ENCODE measurements around the gene TTC12. TPM values are rescaled to one million over a fixed set of nuclear protein-coding genes. Genes with fewer than 3 reads are reported as not detected.

Gene TTC12
- total RNA-seq, 1 donor from 2014 or later: 20.4 TPM

- no peak for TF ChIP-seq POLR2A (IDR thresholded peaks at IDR 0.05)
- TF ChIP-seq, protein P1, sequence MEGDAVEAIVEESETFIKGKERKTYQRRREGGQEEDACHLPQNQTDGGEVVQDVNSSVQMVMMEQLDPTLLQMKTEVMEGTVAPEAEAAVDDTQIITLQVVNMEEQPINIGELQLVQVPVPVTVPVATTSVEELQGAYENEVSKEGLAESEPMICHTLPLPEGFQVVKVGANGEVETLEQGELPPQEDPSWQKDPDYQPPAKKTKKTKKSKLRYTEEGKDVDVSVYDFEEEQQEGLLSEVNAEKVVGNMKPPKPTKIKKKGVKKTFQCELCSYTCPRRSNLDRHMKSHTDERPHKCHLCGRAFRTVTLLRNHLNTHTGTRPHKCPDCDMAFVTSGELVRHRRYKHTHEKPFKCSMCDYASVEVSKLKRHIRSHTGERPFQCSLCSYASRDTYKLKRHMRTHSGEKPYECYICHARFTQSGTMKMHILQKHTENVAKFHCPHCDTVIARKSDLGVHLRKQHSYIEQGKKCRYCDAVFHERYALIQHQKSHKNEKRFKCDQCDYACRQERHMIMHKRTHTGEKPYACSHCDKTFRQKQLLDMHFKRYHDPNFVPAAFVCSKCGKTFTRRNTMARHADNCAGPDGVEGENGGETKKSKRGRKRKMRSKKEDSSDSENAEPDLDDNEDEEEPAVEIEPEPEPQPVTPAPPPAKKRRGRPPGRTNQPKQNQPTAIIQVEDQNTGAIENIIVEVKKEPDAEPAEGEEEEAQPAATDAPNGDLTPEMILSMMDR (IDR thresholded peaks at IDR 0.05): no peak
- no peak for TF ChIP-seq POLR2AphosphoS5 (IDR thresholded peaks at IDR 0.05; ENCODE audit: insufficient read depth in 1 of 2, low read depth in 1 of 2)
- no peaks in the 10 kb centered on the region for H3K27me3 ChIP-seq
- peaks cover 0 to 56% of the 10 kb centered on the region in 2 donors for H3K36me3 ChIP-seq
- H3K4me3 ChIP-seq: no peak overlapping the region
- H3K4me1 ChIP-seq: no peaks in the 10 kb centered on the region
- intact Hi-C loops (cut with DNase I): no loop called here
- no peaks in the 10 kb centered on the region for H3K9me3 ChIP-seq
- peak in 1 of 2 donors; percentile 42 for DNase-seq (ENCODE audit: extremely low spot score in 2 of 2)
- no peak overlapping the region for H3K27ac ChIP-seq
Observed at GRCh38 chr11:113363996-113364641, 49.7 kb downstream of the TTC12 start.

- TF ChIP-seq POLR2A (IDR thresholded peaks at IDR 0.05) (no peak), POLR2AphosphoS5 (IDR thresholded peaks at IDR 0.05; ENCODE audit: insufficient read depth in 1 of 2, low read depth in 1 of 2) (no peak)
- TF ChIP-seq, protein P1 (IDR thresholded peaks at IDR 0.05): no peak
- H3K4me1 ChIP-seq: no peaks in the 10 kb centered on the region
- H3K36me3 ChIP-seq: peaks cover 0 to 39% of the 10 kb centered on the region in 2 donors
- H3K27me3 ChIP-seq: no peaks in the 10 kb centered on the region
- intact Hi-C loops (cut with DNase I): no loop called here
- H3K9me3 ChIP-seq: no peaks in the 10 kb centered on the region
- H3K27ac ChIP-seq: no peak overlapping the region
- no peak overlapping the region for H3K4me3 ChIP-seq
- DNase-seq (ENCODE audit: extremely low spot score in 2 of 2): peak in 1 of 2 donors; percentile 60
Observed at GRCh38 chr11:113365895-113366294, 51.5 kb downstream of the TTC12 start.

- TF ChIP-seq POLR2AphosphoS5 (IDR thresholded peaks at IDR 0.05; ENCODE audit: insufficient read depth in 1 of 2, low read depth in 1 of 2) (no peak), POLR2A (IDR thresholded peaks at IDR 0.05) (no peak)
- TF ChIP-seq, protein P1 (IDR thresholded peaks at IDR 0.05): no peak
- no peaks in the 10 kb centered on the region for H3K27me3 ChIP-seq
- H3K9me3 ChIP-seq: no peaks in the 10 kb centered on the region
- H3K36me3 ChIP-seq: peaks cover 0 to 15% of the 10 kb centered on the region in 2 donors
- no peak overlapping the region for H3K27ac ChIP-seq
- H3K4me1 ChIP-seq: no peaks in the 10 kb centered on the region
- intact Hi-C loops (cut with DNase I): no loop called here
- H3K4me3 ChIP-seq: no peak overlapping the region
- no peak for DNase-seq (ENCODE audit: extremely low spot score in 2 of 2)
Observed at GRCh38 chr11:113369411-113369810, 55.0 kb downstream of the TTC12 start.

GRCh38 chr11:113370634-113371033 is 56.3 kb downstream of the TTC12 start:
- H3K27ac ChIP-seq: no peak overlapping the region
- TF ChIP-seq, protein P1 (IDR thresholded peaks at IDR 0.05): no peak
- no peak for DNase-seq (ENCODE audit: extremely low spot score in 2 of 2)
- H3K27me3 ChIP-seq: no peaks in the 10 kb centered on the region
- no peak overlapping the region for H3K4me3 ChIP-seq
- peaks cover 0 to 4% of the 10 kb centered on the region in 2 donors for H3K36me3 ChIP-seq
- H3K4me1 ChIP-seq: no peaks in the 10 kb centered on the region
- intact Hi-C loops (cut with DNase I): no loop called here
- H3K9me3 ChIP-seq: no peaks in the 10 kb centered on the region

- H3K27me3 ChIP-seq: no peaks in the 10 kb centered on the region
- no peak for DNase-seq (ENCODE audit: extremely low spot score in 2 of 2)
- TF ChIP-seq POLR2AphosphoS5 (IDR thresholded peaks at IDR 0.05; ENCODE audit: insufficient read depth in 1 of 2, low read depth in 1 of 2) (no peak), POLR2A (IDR thresholded peaks at IDR 0.05) (no peak)
- TF ChIP-seq, protein P1 (IDR thresholded peaks at IDR 0.05): no peak
- H3K4me1 ChIP-seq: no peaks in the 10 kb centered on the region
- H3K27ac ChIP-seq: no peak overlapping the region
- no peak overlapping the region for H3K4me3 ChIP-seq
- intact Hi-C loops (cut with DNase I): no loop called here
- H3K36me3 ChIP-seq: no peaks in the 10 kb centered on the region
- H3K9me3 ChIP-seq: no peaks in the 10 kb centered on the region
Observed at GRCh38 chr11:113372309-113372708, 57.9 kb downstream of the TTC12 start.

Measured in vagina (tissue), 2 donors.